B cell (primary cell): Measurements from ENCODE around the gene RNF166. TPM values are rescaled to one million over a fixed set of nuclear protein-coding genes. Genes with fewer than 3 reads are reported as not detected.

ENCODE experiments used
- ATAC-seq: fragments of 200-7000 bp; cut with Tn5 transposase; one replicate; pipeline ENCODE4 v1.10.0; 2021; ENCODE audit warnings: low read depth, mild to moderate bottlenecking, moderate number of reproducible peaks, moderate library complexity
- CTCF ChIA-PET: fragments of 350-600 bp; sonication (Branson Sonifier 250); formaldehyde crosslinking; loops from one replicate; lab custom pipeline; 2021; ENCODE audit warnings: antibody characterized with exemption, inconsistent platforms; lab: Charles Lee
- POLR2A ChIA-PET: fragments of 350-600 bp; sonication (Branson Sonifier 250); formaldehyde crosslinking; loops from one replicate; lab custom pipeline; 2021; ENCODE audit warnings: antibody characterized with exemption; lab: Charles Lee
- DNase-seq: peaks from one replicate; pipeline ENCODE4 v3.0.0; 2013
- H2AFZ ChIP-seq: 2 replicates; pipeline ENCODE4 v1.6.1; 2012; ENCODE audit warnings: mild to moderate bottlenecking, low read depth, low read length; ENCODE audit not compliant: insufficient read depth, poor library complexity, severe bottlenecking
- H3K27ac ChIP-seq, 2 donors: 1 replicate in 1 of 2; 2 replicates in 1 of 2; pipeline ENCODE4 v1.5.1; 2012 to 2013; ENCODE audit warnings: low read length in 2 of 2, mild to moderate bottlenecking in 2 of 2, moderate library complexity in 1 of 2
- H3K27me3 ChIP-seq, 4 experiments: fragments of 200-600 bp in 1 of 4; sonication (generic) in 1 of 4; replicated peaks in 1 of 4; 1 replicate in 2 of 4; 2 replicates in 2 of 4; pipeline versions ENCODE4 v1.6.1 to v1.7.0; 2013 to 2016; ENCODE audit warnings: low read length in 3 of 4, mild to moderate bottlenecking in 2 of 4, mixed read lengths in 1 of 4, moderate library complexity in 1 of 4; ENCODE audit not compliant: insufficient read depth in 4 of 4, control insufficient read depth in 3 of 4; ENCODE audit errors: control extremely low read depth in 1 of 4
- H3K36me3 ChIP-seq, 2 experiments: replicated peaks in 1 of 2; 1 replicate in 1 of 2; 2 replicates in 1 of 2; pipeline versions ENCODE4 v1.6.1 to v1.7.1; 2013; ENCODE audit warnings: low read length in 1 of 2; ENCODE audit not compliant: insufficient read depth in 2 of 2, control insufficient read depth in 1 of 2; ENCODE audit errors: control extremely low read depth in 1 of 2, extremely low read depth in 1 of 2
- H3K4me1 ChIP-seq, 2 donors: fragments of 200-600 bp in 1 of 2; sonication (generic) in 1 of 2; 1 replicate in 1 of 2; 2 replicates in 1 of 2; pipeline versions ENCODE4 v1.5.1 to v1.6.1; 2013 to 2017; ENCODE audit warnings: low read length in 2 of 2; ENCODE audit not compliant: control insufficient read depth in 2 of 2, insufficient read depth in 2 of 2
- H3K4me2 ChIP-seq: replicated peaks from 2 replicates; pipeline ENCODE3; 2012; ENCODE audit warnings: mild to moderate bottlenecking, low read depth, low read length; ENCODE audit not compliant: poor library complexity, severe bottlenecking
- H3K4me3 ChIP-seq, 5 experiments: fragments of 200-600 bp in 1 of 5; sonication (generic) in 1 of 5; 1 replicate in 3 of 5; 2 replicates in 2 of 5; pipeline versions ENCODE4 v1.5.1 to v1.7.0; 2011 to 2016; ENCODE audit warnings: low read length in 4 of 5, mild to moderate bottlenecking in 4 of 5, low read depth in 2 of 5, control low read depth in 1 of 5, moderate library complexity in 1 of 5; ENCODE audit not compliant: insufficient read depth in 1 of 5; ENCODE audit errors: control extremely low read depth in 1 of 5, extremely low read depth in 1 of 5
- H3K79me2 ChIP-seq: fragments of 200-600 bp; sonication (generic); one replicate; pipeline ENCODE4 v1.6.0; 2016; ENCODE audit warnings: low read length; ENCODE audit not compliant: control insufficient read depth, insufficient read depth
- H3K9ac ChIP-seq: fragments of 200-600 bp; sonication (generic); 2 replicates; pipeline ENCODE4 v1.6.1; 2017; ENCODE audit warnings: mild to moderate bottlenecking, low read length, moderate library complexity
- H3K9me3 ChIP-seq, 3 donors: one replicate each; pipeline versions ENCODE4 v1.6.1 to v1.7.1; 2013; ENCODE audit warnings: low read length in 2 of 3; ENCODE audit not compliant: control insufficient read depth in 2 of 3, insufficient read depth in 1 of 3; ENCODE audit errors: control extremely low read depth in 1 of 3
- H4K20me1 ChIP-seq: 2 replicates; pipeline ENCODE4 v1.6.0; 2012; ENCODE audit warnings: mild to moderate bottlenecking, low read length; ENCODE audit not compliant: insufficient read depth, control insufficient read depth, poor library complexity, severe bottlenecking
- H3K27ac Mint-ChIP-seq: one replicate; pipeline ENCODE4 v1.8.0; 2021; ENCODE audit warnings: mixed read lengths
- H3K27me3 Mint-ChIP-seq: one replicate; pipeline ENCODE4 v1.8.0; 2021; ENCODE audit warnings: mixed read lengths
- H3K4me1 Mint-ChIP-seq: one replicate; pipeline ENCODE4 v1.8.0; 2021; ENCODE audit warnings: mixed read lengths
- H3K4me3 Mint-ChIP-seq: one replicate; pipeline ENCODE4 v1.8.0; 2021; ENCODE audit warnings: mixed read lengths
- H3K9me3 Mint-ChIP-seq: one replicate; pipeline ENCODE4 v1.8.0; 2022; ENCODE audit warnings: mixed read lengths; ENCODE audit not compliant: insufficient read depth
- EZH2 ChIP-seq: IDR thresholded peaks from 2 replicates; pipeline ENCODE4 v1.6.1; 2012; ENCODE audit warnings: borderline replicate concordance, low read depth, mild to moderate bottlenecking, moderate library complexity, low read length; ENCODE audit not compliant: insufficient read depth, poor library complexity, severe bottlenecking
- WGBS: methylation state at CpG from one replicate; pipeline ENCODE4 v1.1.5; 2013; ENCODE audit warnings: missing lambda C conversion rate; ENCODE audit not compliant: insufficient coverage; 5-methylcytosine and 5-hydroxymethylcytosine counted together
- intact Hi-C: fragments of 100-400 bp; cut with micrococcal nuclease; formaldehyde crosslinking; loops from one replicate; pipeline ENCODE4 v1.10.0; 2022
- polyA plus RNA-seq: library from polyadenylated mRNA; depleted of rRNA; stranded (reverse); fragments of >200 nt; gene quantifications from 2 replicates; pipeline ENCODE4 v1.2.3, GENCODE V29; 2012
- total RNA-seq, 2 donors: library from RNA; stranded (reverse); fragments of 120-200 nt in 1 of 2; gene quantifications; 1 replicate in 1 of 2; 2 replicates in 1 of 2; pipeline versions ENCODE4 v1.2.3 to v1.2.4, GENCODE V29; 2013 to 2022
- TF ChIP-seq, protein P1 (sequence below): fragments of 200-600 bp; IDR thresholded peaks from one replicate; pipeline ENCODE4 v1.8.0; 2022; ENCODE audit warnings: antibody characterized with exemption, mild to moderate bottlenecking

RNF166 gene
- total and polyA plus RNA-seq, 2 donors (not counting 1 experiment from before 2014, with no cell fraction given), result 64.1 to 65.0 TPM

DNA sequence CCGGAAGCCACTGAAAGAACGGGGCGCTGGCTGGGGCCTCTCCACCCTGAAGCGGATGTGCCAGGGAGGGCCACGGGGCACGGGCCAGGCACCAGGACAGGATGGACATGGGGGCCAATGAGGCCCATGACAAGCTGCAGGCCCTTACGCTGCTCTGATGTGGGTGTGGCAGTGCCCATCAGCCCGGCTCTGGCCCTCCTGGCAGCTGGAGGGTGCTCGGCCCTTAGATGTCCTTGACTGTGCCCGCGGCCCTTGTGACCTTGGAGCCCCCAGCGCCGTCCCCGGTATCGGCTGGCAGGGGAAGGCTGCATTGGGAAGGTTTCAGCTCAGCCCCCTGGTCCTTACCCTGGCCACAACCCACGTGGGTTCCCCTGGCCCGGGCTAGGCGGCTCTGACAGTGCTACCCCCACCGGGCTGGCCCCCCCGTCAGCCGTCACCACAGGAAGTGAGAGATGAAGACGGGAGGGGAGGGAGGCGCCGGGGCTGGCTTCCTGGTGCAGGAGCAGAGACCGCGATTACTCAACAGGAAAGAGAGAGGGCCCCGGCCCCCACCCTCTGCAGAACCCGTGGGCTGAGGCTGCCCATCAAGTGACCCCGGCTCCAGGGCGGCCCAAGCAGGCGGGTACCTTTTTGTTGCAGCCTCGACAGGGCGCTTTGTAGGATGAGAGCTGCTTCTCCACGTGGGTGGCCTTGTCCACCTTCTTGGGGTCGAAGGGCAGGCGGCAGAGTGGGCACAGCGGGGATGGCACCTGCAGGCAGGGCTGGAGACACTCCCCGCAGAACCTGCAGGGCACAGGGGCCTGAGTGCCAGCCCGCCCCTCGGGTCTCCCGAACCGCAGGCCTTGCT lies 5.3 kb downstream of the RNF166 start:
- Histone ChIP-seq H3K27me3 (no peaks in the 10 kb centered on the region), H2AFZ (peak overlapping the region; percentile 44), H3K9me3 (no peaks in the 10 kb centered on the region), H3K4me1 (peaks cover 61 to 83% of the 10 kb centered on the region in 2 donors), H3K79me2 (peaks cover 63% of the 10 kb centered on the region), H3K27ac (peak overlapping the region; percentile 84 to 91), H3K9ac (peak overlapping the region; percentile 60), H3K4me3 (peak overlapping the region; percentile 32 to 69 (median 54)), H3K36me3 (peaks cover 0 to 43% of the 10 kb centered on the region in 2 experiments), H4K20me1 (peaks cover 21% of the 10 kb centered on the region), H3K4me2 (peak overlapping the region; percentile 98)
- intact Hi-C loops, result loop anchor here (1.0 to 2.0 kb wide), 5 partner anchors 15 to 66 kb away; partner anchors contain the start of genes CYBA, MVD and SNAI3
- TF ChIP-seq EZH2, result no peak
- TF ChIP-seq, protein P1, sequence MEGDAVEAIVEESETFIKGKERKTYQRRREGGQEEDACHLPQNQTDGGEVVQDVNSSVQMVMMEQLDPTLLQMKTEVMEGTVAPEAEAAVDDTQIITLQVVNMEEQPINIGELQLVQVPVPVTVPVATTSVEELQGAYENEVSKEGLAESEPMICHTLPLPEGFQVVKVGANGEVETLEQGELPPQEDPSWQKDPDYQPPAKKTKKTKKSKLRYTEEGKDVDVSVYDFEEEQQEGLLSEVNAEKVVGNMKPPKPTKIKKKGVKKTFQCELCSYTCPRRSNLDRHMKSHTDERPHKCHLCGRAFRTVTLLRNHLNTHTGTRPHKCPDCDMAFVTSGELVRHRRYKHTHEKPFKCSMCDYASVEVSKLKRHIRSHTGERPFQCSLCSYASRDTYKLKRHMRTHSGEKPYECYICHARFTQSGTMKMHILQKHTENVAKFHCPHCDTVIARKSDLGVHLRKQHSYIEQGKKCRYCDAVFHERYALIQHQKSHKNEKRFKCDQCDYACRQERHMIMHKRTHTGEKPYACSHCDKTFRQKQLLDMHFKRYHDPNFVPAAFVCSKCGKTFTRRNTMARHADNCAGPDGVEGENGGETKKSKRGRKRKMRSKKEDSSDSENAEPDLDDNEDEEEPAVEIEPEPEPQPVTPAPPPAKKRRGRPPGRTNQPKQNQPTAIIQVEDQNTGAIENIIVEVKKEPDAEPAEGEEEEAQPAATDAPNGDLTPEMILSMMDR, result no peak
- H3K27ac Mint-ChIP-seq, result peak overlapping the region; percentile 96
- 2% methylated on average over 41 of the region's 42 CpGs for WGBS
- peaks cover 70% of the 10 kb centered on the region for H3K4me1 Mint-ChIP-seq
- CTCF ChIA-PET, result interaction anchor here (1.0 to 2.1 kb wide), 6 partner anchors 10 to 36 kb away, joined by 3 to 13 read pairs (median 5); no protein-coding TSS in a partner anchor
- DNase-seq, result peak; percentile 91
- peak overlapping the region; percentile 84 for H3K4me3 Mint-ChIP-seq
- peak; percentile 79 for ATAC-seq
- POLR2A ChIA-PET, result interaction anchor here (0.6 to 2.6 kb wide), 11 partner anchors 9 to 131 kb away, joined by 3 to 14 read pairs (median 4); partner anchors contain the start of genes IL17C, SNAI3 and ZC3H18
- no peaks in the 10 kb centered on the region for H3K27me3 Mint-ChIP-seq
- H3K9me3 Mint-ChIP-seq, result no peaks in the 10 kb centered on the region
